HL-60 (cell line): ENCODE results near the gene BCL2L1.

ENCODE experiments used
- DNase-seq, 2 experiments: peaks; one replicate each; pipeline ENCODE4 v3.0.0-alpha.2; 2010 to 2020; ENCODE audit warnings: low read depth in 1 of 2, low spot score in 1 of 2
- H3K27ac ChIP-seq: fragments of 250-450 bp; sonication (Bioruptor Pico); replicated peaks from 2 replicates; pipeline ENCODE4 v1.5.1; 2020; ENCODE audit warnings: mild to moderate bottlenecking, moderate library complexity
- H3K27me3 ChIP-seq: fragments of 250-450 bp; sonication (Bioruptor Pico); 2 replicates; pipeline ENCODE4 v1.5.1; 2021; ENCODE audit warnings: mild to moderate bottlenecking, moderate library complexity; ENCODE audit not compliant: insufficient read depth, poor library complexity, severe bottlenecking
- H3K4me3 ChIP-seq: replicated peaks from 2 replicates; pipeline ENCODE4 v1.5.1; 2011; ENCODE audit warnings: mild to moderate bottlenecking, control low read depth, low read length; ENCODE audit not compliant: insufficient read depth
- CTCF ChIP-seq: IDR thresholded peaks from one replicate; pipeline ENCODE4 v1.5.1; 2011; ENCODE audit warnings: low read length, control low read depth, inconsistent platforms; ENCODE audit not compliant: insufficient read depth
- GABPA ChIP-seq: IDR thresholded peaks from 2 replicates; pipeline ENCODE4 v1.6.1; 2012; ENCODE audit warnings: low read depth
- POLR2AphosphoS5 ChIP-seq: IDR thresholded peaks from 2 replicates; pipeline ENCODE4 v1.6.1; 2012; ENCODE audit warnings: low read depth
- REST ChIP-seq: IDR thresholded peaks from 2 replicates; pipeline ENCODE4 v1.6.1; 2012; ENCODE audit warnings: low read depth; ENCODE audit not compliant: insufficient replicate concordance
- SPI1 ChIP-seq: IDR thresholded peaks from 2 replicates; pipeline ENCODE4 v1.6.1; 2012; ENCODE audit warnings: low read depth, mild to moderate bottlenecking, borderline replicate concordance

The BCL2L1 gene

GRCh38 chr20:31711179-31712111 lies 11.2 kb downstream of the BCL2L1 start:
- DNase-seq: no peak
- Histone ChIP-seq H3K27ac (no peak overlapping the region), H3K27me3 (no peaks in the 10 kb centered on the region), H3K4me3 (no peak overlapping the region)
- no peak for TF ChIP-seq GABPA
- no peak for TF ChIP-seq REST
- no peak for TF ChIP-seq SPI1
- TF ChIP-seq CTCF: no peak
- TF ChIP-seq POLR2AphosphoS5: no peak

GRCh38 chr20:31710423-31711108 lies 12.1 kb downstream of the BCL2L1 start:
- DNase-seq: no peak
- no peak overlapping the region for H3K4me3 ChIP-seq
- no peaks in the 10 kb centered on the region for H3K27me3 ChIP-seq
- no peak overlapping the region for H3K27ac ChIP-seq
- no peak for TF ChIP-seq POLR2AphosphoS5
- TF ChIP-seq CTCF: no peak
- no peak for TF ChIP-seq REST
- TF ChIP-seq GABPA: no peak
- TF ChIP-seq SPI1: no peak

GRCh38 chr20:31709939-31710338 lies 12.7 kb downstream of the BCL2L1 start:
- Histone ChIP-seq H3K27ac (no peak overlapping the region), H3K4me3 (no peak overlapping the region), H3K27me3 (no peaks in the 10 kb centered on the region)
- TF ChIP-seq CTCF (no peak), REST (no peak), GABPA (no peak), POLR2AphosphoS5 (no peak), SPI1 (no peak)
- no peak for DNase-seq
